IMR-90 (cell line): Measurements from ENCODE around the gene ANKRD37. TPM values are rescaled to one million over a fixed set of nuclear protein-coding genes. Genes with fewer than 3 reads are reported as not detected.

Experiments
- ATAC-seq: fragments of 200-7000 bp; cut with Tn5 transposase; 2 replicates; pipeline ENCODE4 v1.9.1; 2020; ENCODE audit warnings: low read depth, mild to moderate bottlenecking, moderate library complexity
- BruUV-seq: library from RNA; stranded (reverse); fragments of 400-500 nt; replicated peaks from 2 replicates; lab custom pipeline; 2021; lab: Mats Ljungman, UMichigan
- CTCF ChIA-PET: fragments of 300-600 bp; formaldehyde crosslinking; extraction: SDS; loops from one replicate; lab custom pipeline; 2021; ENCODE audit warnings: antibody characterized with exemption; lab: Yijun Ruan, JAX
- POLR2A ChIA-PET: fragments of 300-600 bp; sonication (Branson Sonifier 250); formaldehyde crosslinking; loops from one replicate; lab custom pipeline; 2022; ENCODE audit warnings: antibody characterized with exemption; ENCODE audit not compliant: unreplicated experiment; lab: Charles Lee
- DNase-seq: peaks from one replicate; pipeline ENCODE4 v3.0.0; 2013
- H2AFZ ChIP-seq: replicated peaks from 2 replicates; pipeline ENCODE3; 2013; ENCODE audit warnings: low read length, mild to moderate bottlenecking; ENCODE audit not compliant: poor library complexity
- H2AK5ac ChIP-seq: 2 replicates; pipeline ENCODE4 v1.6.1; 2013; ENCODE audit warnings: low read depth, low read length, inconsistent platforms
- H2AK9ac ChIP-seq: replicated peaks from 2 replicates; pipeline ENCODE3; 2013; ENCODE audit warnings: mild to moderate bottlenecking, low read depth, low read length, moderate library complexity; ENCODE audit not compliant: poor library complexity
- H2BK120ac ChIP-seq: 2 replicates; pipeline ENCODE4 v1.6.1; 2013; ENCODE audit warnings: low read depth, low read length, inconsistent platforms
- H2BK15ac ChIP-seq: 3 replicates; pipeline ENCODE4 v1.6.1; 2013; ENCODE audit warnings: low read depth, low read length, inconsistent platforms
- H2BK20ac ChIP-seq: 2 replicates; pipeline ENCODE4 v1.6.1; 2013; ENCODE audit warnings: low read depth, mild to moderate bottlenecking, inconsistent platforms, low read length, moderate library complexity
- H2BK5ac ChIP-seq: 2 replicates; pipeline ENCODE4 v1.6.1; 2013; ENCODE audit warnings: mild to moderate bottlenecking, low read depth, low read length, inconsistent platforms; ENCODE audit not compliant: poor library complexity, severe bottlenecking
- H3K14ac ChIP-seq: replicated peaks from 2 replicates; pipeline ENCODE4 v1.6.1; 2013; ENCODE audit warnings: low read depth, low read length, inconsistent platforms
- H3K18ac ChIP-seq: 2 replicates; pipeline ENCODE4 v1.6.1; 2013; ENCODE audit warnings: low read depth, low read length, control low read depth
- H3K23ac ChIP-seq: 2 replicates; pipeline ENCODE4 v1.6.1; 2013; ENCODE audit warnings: low read depth, low read length, inconsistent platforms
- H3K27ac ChIP-seq: 2 replicates; pipeline ENCODE4 v1.5.1; 2013; ENCODE audit warnings: mild to moderate bottlenecking, control low read depth, low read length; ENCODE audit not compliant: insufficient read depth
- H3K27me3 ChIP-seq: 2 replicates; pipeline ENCODE4 v1.6.1; 2013; ENCODE audit warnings: low read length; ENCODE audit not compliant: control insufficient read depth, insufficient read depth
- H3K36me3 ChIP-seq: 2 replicates; pipeline ENCODE4 v1.6.1; 2013; ENCODE audit warnings: low read length, mixed read lengths; ENCODE audit not compliant: control insufficient read depth, insufficient read depth
- H3K4ac ChIP-seq: 2 replicates; pipeline ENCODE4 v1.6.1; 2013; ENCODE audit warnings: low read depth, low read length, inconsistent platforms
- H3K4me1 ChIP-seq: 2 replicates; pipeline ENCODE4 v1.6.1; 2013; ENCODE audit warnings: low read length, mixed read lengths; ENCODE audit not compliant: control insufficient read depth, insufficient read depth
- H3K4me2 ChIP-seq: 2 replicates; pipeline ENCODE4 v1.6.1; 2013; ENCODE audit warnings: low read depth, mild to moderate bottlenecking, control low read depth, low read length, moderate library complexity
- H3K4me3 ChIP-seq: 2 replicates; pipeline ENCODE4 v1.5.1; 2013; ENCODE audit warnings: low read depth, mild to moderate bottlenecking, control low read depth, low read length, moderate library complexity; ENCODE audit not compliant: insufficient read depth
- H3K56ac ChIP-seq: 2 replicates; pipeline ENCODE4 v1.6.1; 2013; ENCODE audit warnings: low read length, inconsistent platforms; ENCODE audit not compliant: insufficient read depth; ENCODE audit errors: extremely low read depth
- H3K79me1 ChIP-seq, 2 experiments: 2 replicates each; pipeline ENCODE4 v1.6.1; 2013; ENCODE audit warnings: low read length in 2 of 2, inconsistent platforms in 1 of 2, low read depth in 1 of 2
- H3K9ac ChIP-seq: 2 replicates; pipeline ENCODE4 v1.6.1; 2013; ENCODE audit warnings: low read depth, low read length, control low read depth
- H3K9me1 ChIP-seq: 2 replicates; pipeline ENCODE4 v1.6.1; 2013; ENCODE audit warnings: low read length, inconsistent platforms; ENCODE audit not compliant: insufficient read depth
- H3K9me3 ChIP-seq: 2 replicates; pipeline ENCODE4 v1.6.1; 2013; ENCODE audit warnings: low read length; ENCODE audit not compliant: control insufficient read depth, insufficient read depth
- H4K20me1 ChIP-seq: 2 replicates; pipeline ENCODE4 v1.6.1; 2013; ENCODE audit warnings: low read length, inconsistent platforms; ENCODE audit not compliant: insufficient read depth
- H4K5ac ChIP-seq: 2 replicates; pipeline ENCODE4 v1.6.1; 2013; ENCODE audit warnings: mild to moderate bottlenecking, low read depth, low read length, control low read depth
- H4K8ac ChIP-seq, 2 experiments: 2 replicates each; pipeline ENCODE4 v1.6.1; 2013; ENCODE audit warnings: low read depth in 2 of 2, low read length in 2 of 2, control low read depth in 1 of 2, inconsistent platforms in 1 of 2
- H4K91ac ChIP-seq: 2 replicates; pipeline ENCODE4 v1.6.1; 2013; ENCODE audit warnings: low read depth, low read length, inconsistent platforms; ENCODE audit not compliant: insufficient read depth
- BHLHE40 ChIP-seq: fragments of 150-350 bp; IDR thresholded peaks from 2 replicates; pipeline ENCODE4 v1.6.1; 2016; ENCODE audit warnings: mild to moderate bottlenecking, low read depth, low read length
- CEBPB ChIP-seq: IDR thresholded peaks from 2 replicates; pipeline ENCODE4 v1.6.1; 2012; ENCODE audit warnings: low read depth, low read length, improper control_type of control experiment
- CHD1 ChIP-seq: IDR thresholded peaks from 2 replicates; pipeline ENCODE4 v1.6.1; 2012; ENCODE audit warnings: low read depth, low read length, improper control_type of control experiment
- ELK1 ChIP-seq: fragments of 150-350 bp; IDR thresholded peaks from 2 replicates; pipeline ENCODE4 v1.6.1; 2016; ENCODE audit warnings: low read depth, mild to moderate bottlenecking, low read length, moderate library complexity, borderline replicate concordance
- FOS ChIP-seq: fragments of 150-350 bp; IDR thresholded peaks from 2 replicates; pipeline ENCODE4 v1.6.1; 2016; ENCODE audit warnings: low read depth, low read length
- MAZ ChIP-seq: IDR thresholded peaks from 2 replicates; pipeline ENCODE4 v1.6.1; 2012; ENCODE audit warnings: low read depth, mild to moderate bottlenecking, low read length, improper control_type of control experiment, moderate library complexity, borderline replicate concordance
- MXI1 ChIP-seq: IDR thresholded peaks from 2 replicates; pipeline ENCODE4 v1.6.1; 2012; ENCODE audit warnings: low read depth, mild to moderate bottlenecking, low read length, moderate library complexity, borderline replicate concordance
- NFE2L2 ChIP-seq: fragments of 150-350 bp; IDR thresholded peaks from 2 replicates; pipeline ENCODE4 v1.6.1; 2016; ENCODE audit warnings: low read depth, mild to moderate bottlenecking, low read length
- RCOR1 ChIP-seq: IDR thresholded peaks from 2 replicates; pipeline ENCODE4 v1.6.1; 2012; ENCODE audit warnings: mild to moderate bottlenecking, low read length, improper control_type of control experiment; ENCODE audit not compliant: insufficient replicate concordance
- RFX5 ChIP-seq: IDR thresholded peaks from 2 replicates; pipeline ENCODE4 v1.8.0; 2012; ENCODE audit warnings: low read depth, mild to moderate bottlenecking, low read length, moderate library complexity
- SMC3 ChIP-seq: fragments of 150-350 bp; IDR thresholded peaks from 2 replicates; pipeline ENCODE4 v1.6.1; 2016; ENCODE audit warnings: low read depth, mild to moderate bottlenecking, antibody characterized with exemption, low read length, moderate library complexity
- USF2 ChIP-seq: fragments of 150-350 bp; IDR thresholded peaks from 2 replicates; pipeline ENCODE4 v1.6.1; 2017; ENCODE audit warnings: mild to moderate bottlenecking, antibody characterized with exemption, low read length, low read depth
- WGBS, 2 experiments: methylation state at CpG; one replicate each; pipeline versions ENCODE4 v1.1.5 to v1.1.7; 2013; ENCODE audit warnings: missing lambda C conversion rate in 2 of 2; ENCODE audit not compliant: insufficient read length in 1 of 2; ENCODE audit errors: extremely low coverage in 2 of 2; 5-methylcytosine and 5-hydroxymethylcytosine counted together
- dilution Hi-C: fragments of 300-500 bp; cut with HindIII; formaldehyde crosslinking; loops from one replicate; pipeline ENCODE4 v1.14.3; 2018; ENCODE audit warnings: low sequenced_read_pairs; ENCODE audit not compliant: unreplicated experiment
- in situ Hi-C: fragments of 300-500 bp; cut with MboI; formaldehyde crosslinking; loops from 3 replicates; pipeline ENCODE4 v1.14.3; 2019; ENCODE audit warnings: low sequenced_read_pairs, inconsistent platforms, mixed read lengths
- intact Hi-C: fragments of 100-400 bp; cut with micrococcal nuclease; formaldehyde crosslinking; loops from 2 replicates; pipeline ENCODE4 v1.10.0; 2022
- polyA plus RNA-seq, 3 experiments: library from polyadenylated mRNA; depleted of rRNA; stranded (reverse); fragments of >200 nt; gene quantifications; 2 replicates each; pipeline ENCODE4 v1.2.3, GENCODE V29; 2012; ENCODE audit warnings: low replicate concordance in 1 of 3
- total RNA-seq: library from RNA; depleted of rRNA; stranded (reverse); fragments of >200 nt; gene quantifications from 2 replicates; pipeline ENCODE4 v1.2.3, GENCODE V29; 2012

ANKRD37 gene
- total and polyA plus RNA-seq, 2 of the 4 experiments (the other 2 are of a cell fraction): 7.1 to 8.2 TPM

- Histone ChIP-seq H2AFZ (no peak overlapping the region), H2BK5ac (no peak overlapping the region), H3K4me2 (no peak overlapping the region), H3K79me1 (no peaks in the 10 kb centered on the region), H3K4me1 (no peaks in the 10 kb centered on the region), H3K9me1 (peaks cover 6% of the 10 kb centered on the region; the same call in 1 of the 2 replicates), H3K23ac (no peak overlapping the region), H3K9me3 (no peaks in the 10 kb centered on the region), H2AK5ac (no peak overlapping the region), H4K20me1 (no peaks in the 10 kb centered on the region), H3K4me3 (no peak overlapping the region), H3K27me3 (no peaks in the 10 kb centered on the region), H3K18ac (no peak overlapping the region), H2AK9ac (no peak overlapping the region), H4K5ac (no peak overlapping the region), H3K56ac (no peak overlapping the region), H2BK120ac (no peak overlapping the region), H3K27ac (no peak overlapping the region), H3K9ac (no peak overlapping the region), H3K4ac (no peak overlapping the region), H3K14ac (no peak overlapping the region), H4K8ac (no peak overlapping the region), H2BK15ac (no peak overlapping the region), H3K36me3 (peaks cover 6% of the 10 kb centered on the region; the same call in 1 of the 2 replicates), H4K91ac (no peak overlapping the region), H2BK20ac (no peak overlapping the region)
- ATAC-seq (no peak), DNase-seq (no peak)
- intact Hi-C loops (no loop called here), in situ Hi-C loops (no loop called here), dilution Hi-C loops (no loop called here)
- ChIA-PET CTCF (no interaction called here), POLR2A (no interaction called here)
- WGBS, 2 experiments: 100% methylated on average over 1 of the region's 11 CpGs; no CpG with 5 or more reads in 1 of the 2 experiments
- TF ChIP-seq NFE2L2 (no peak), RFX5 (no peak), MXI1 (no peak), BHLHE40 (no peak), RCOR1 (no peak), CHD1 (no peak), MAZ (no peak), FOS (no peak), SMC3 (no peak), CEBPB (no peak), USF2 (no peak), ELK1 (no peak)
- no TSS peak for BruUV-seq
Measured at GRCh38 chr4:185371702-185372101, 24.9 kb upstream of the ANKRD37 start.
